ENCODE data around the gene DPYSL4.

DPYSL4 gene

GRCh38 chr10:132248455-132249225 is 61.9 kb downstream of the DPYSL4 start:
- peak; percentile 55 for DNase-seq

GRCh38 chr10:132249226-132249724 is 62.5 kb downstream of the DPYSL4 start:
- DNase-seq: no peak

GRCh38 chr10:132249824-132250375 is 63.2 kb downstream of the DPYSL4 start:
- DNase-seq: no peak

- DNase-seq: no peak
Measured at GRCh38 chr10:132250481-132251475, 64.0 kb downstream of the DPYSL4 start.

- no peak for DNase-seq
Measured at GRCh38 chr10:132251928-132252327, 65.2 kb downstream of the DPYSL4 start.

- no peak for DNase-seq
Measured at GRCh38 chr10:132252412-132252811, 65.7 kb downstream of the DPYSL4 start.

GRCh38 chr10:132253092-132253687 is 66.4 kb downstream of the DPYSL4 start:
- DNase-seq: no peak

- no peak for DNase-seq
Measured at GRCh38 chr10:132254841-132255240, 68.1 kb downstream of the DPYSL4 start.
